ENCODE results near the gene DBH. TPM values are rescaled to one million over a fixed set of nuclear protein-coding genes. Genes with fewer than 3 reads are reported as not detected.

Gene DBH
- total and polyA plus RNA-seq, 10 of the 15 experiments (the other 5 are each of a cell fraction or from before 2014, with no cell fraction given): not detected

- H3K36me3 ChIP-seq (ENCODE audit: control insufficient read depth in 2 of 2, insufficient read depth in 2 of 2, low read length in 1 of 2): no peaks in the 10 kb centered on the region
- H2AFZ ChIP-seq (ENCODE audit: control insufficient read depth, low read depth, low read length): no peak overlapping the region
- H3K9me3 ChIP-seq (replicated peaks; ENCODE audit: control insufficient read depth, insufficient read depth, low read length): no peaks in the 10 kb centered on the region; the same call in 2 of the 3 replicates
- RAD21 ChIA-PET (ENCODE audit: unreplicated experiment): no interaction called here
- POLR2A ChIA-PET: no interaction called here
- H3K4me3 ChIP-seq: no peak overlapping the region
- no peak overlapping the region for H3K9ac ChIP-seq (ENCODE audit: control insufficient read depth, insufficient read depth, low read length)
- H4K20me1 ChIP-seq (ENCODE audit: control insufficient read depth, insufficient read depth): no peaks in the 10 kb centered on the region
- H3K4me2 ChIP-seq (ENCODE audit: control insufficient read depth, insufficient read depth): no peak overlapping the region
- WGBS (ENCODE audit: insufficient coverage, insufficient replicate concordance, low lambda C conversion rate, missing lambda C conversion rate): 33% methylated on average over 17 of the region's 17 CpGs
- CTCF ChIA-PET: interaction anchor here (1.4 to 1.6 kb wide), 2 partner anchors 10 to 402 kb away, joined by 3 read pairs; no protein-coding TSS in a partner anchor
- peaks cover 0 to 3% of the 10 kb centered on the region in 2 experiments; a peak in 1 of 4 replicates for H3K27me3 ChIP-seq (replicated peaks in 1 of 2; ENCODE audit: control insufficient read depth in 2 of 2, insufficient read depth in 2 of 2, low read length in 1 of 2)
- FAIRE-seq (no peak), DNase-seq (ENCODE audit: low read depth, low spot score) (no peak), ATAC-seq (no peak)
- no peaks in the 10 kb centered on the region for H3K4me1 ChIP-seq (ENCODE audit: control insufficient read depth, insufficient read depth, low read length)
- H3K79me2 ChIP-seq (ENCODE audit: control insufficient read depth, insufficient read depth, low read length): no peaks in the 10 kb centered on the region
- TF ChIP-seq IRF5 (IDR thresholded peaks at IDR 0.05; ENCODE audit: borderline replicate concordance): no peak
- in situ Hi-C loops (cut with MboI): no loop called here
- SMC1A ChIA-PET (ENCODE audit: uncharacterized antibody, unreplicated experiment): no interaction called here
- intact Hi-C loops (cut with micrococcal nuclease; ENCODE audit: unreplicated experiment): no loop called here
- BruUV-seq (replicated peaks): no TSS peak
- no peak overlapping the region for H3K27ac ChIP-seq (ENCODE audit: control insufficient read depth, insufficient read depth)
Measured at GRCh38 chr9:133591116-133591910, 44.9 kb upstream of the DBH start.

GRCh38 chr9:133591985-133592384 is 44.2 kb upstream of the DBH start:
- Histone ChIP-seq H3K4me2 (ENCODE audit: control insufficient read depth, insufficient read depth) (no peak overlapping the region), H3K4me3 (no peak overlapping the region), H4K20me1 (ENCODE audit: control insufficient read depth, insufficient read depth) (no peaks in the 10 kb centered on the region), H3K4me1 (ENCODE audit: control insufficient read depth, insufficient read depth, low read length) (no peaks in the 10 kb centered on the region), H3K79me2 (ENCODE audit: control insufficient read depth, insufficient read depth, low read length) (no peaks in the 10 kb centered on the region), H3K27me3 (replicated peaks in 1 of 2; ENCODE audit: control insufficient read depth in 2 of 2, insufficient read depth in 2 of 2, low read length in 1 of 2) (no peaks in the 10 kb centered on the region), H3K36me3 (ENCODE audit: control insufficient read depth in 2 of 2, insufficient read depth in 2 of 2, low read length in 1 of 2) (no peaks in the 10 kb centered on the region), H2AFZ (ENCODE audit: control insufficient read depth, low read depth, low read length) (no peak overlapping the region), H3K27ac (ENCODE audit: control insufficient read depth, insufficient read depth) (no peak overlapping the region), H3K9ac (ENCODE audit: control insufficient read depth, insufficient read depth, low read length) (no peak overlapping the region), H3K9me3 (replicated peaks; ENCODE audit: control insufficient read depth, insufficient read depth, low read length) (no peaks in the 10 kb centered on the region; the same call in 1 of the 3 replicates)
- RAD21 ChIA-PET (ENCODE audit: unreplicated experiment): no interaction called here
- CTCF ChIA-PET: interaction anchor here (0.9 to 1.6 kb wide), 3 partner anchors 9 to 402 kb away, joined by 3 read pairs; no protein-coding TSS in a partner anchor
- no peak for DNase-seq (ENCODE audit: low read depth, low spot score)
- ATAC-seq: no peak
- POLR2A ChIA-PET: no interaction called here
- no peak for FAIRE-seq
- in situ Hi-C loops (cut with MboI) (no loop called here), intact Hi-C loops (cut with micrococcal nuclease; ENCODE audit: unreplicated experiment) (no loop called here)
- SMC1A ChIA-PET (ENCODE audit: uncharacterized antibody, unreplicated experiment): no interaction called here
- no TSS peak for BruUV-seq (replicated peaks)
- 30% methylated on average over 10 of the region's 10 CpGs for WGBS (ENCODE audit: insufficient coverage, insufficient replicate concordance, low lambda C conversion rate, missing lambda C conversion rate)
- TF ChIP-seq POLR2AphosphoS2 (IDR thresholded peaks at IDR 0.05; ENCODE audit: low read depth, low read length): no peak
- no peak for TF ChIP-seq KAT2A (conservative IDR thresholded peaks at IDR 0.05; ENCODE audit: control insufficient read depth, low read depth, low read length)
- TF ChIP-seq JUND (IDR thresholded peaks at IDR 0.05; ENCODE audit: low read depth, low read length): no peak
- no peak for TF ChIP-seq ZNF274 (IDR thresholded peaks at IDR 0.05; ENCODE audit: insufficient read depth, insufficient read length)
- no peak for TF ChIP-seq POLR2AphosphoS5 (IDR thresholded peaks at IDR 0.05; ENCODE audit: low read length)
- TF ChIP-seq ATF7 (IDR thresholded peaks at IDR 0.05; ENCODE audit: low read depth): no peak
- TF ChIP-seq SRF (IDR thresholded peaks at IDR 0.05; ENCODE audit: low read depth in 2 of 2, low read length in 2 of 2): no peak
- TF ChIP-seq ZBTB4 (CRISPR knock-in tag; IDR thresholded peaks at IDR 0.05): no peak
- no peak for TF ChIP-seq IRF4 (IDR thresholded peaks at IDR 0.05; ENCODE audit: low read depth, low read length)
- TF ChIP-seq ESRRA (IDR thresholded peaks at IDR 0.05; ENCODE audit: low read length): no peak
- TF ChIP-seq LARP7 (IDR thresholded peaks at IDR 0.05): no peak
- TF ChIP-seq ETV6 (conservative IDR thresholded peaks at IDR 0.05 in 1 of 2, IDR thresholded peaks at IDR 0.05 in 1 of 2; ENCODE audit: borderline replicate concordance in 1 of 2, low read depth in 1 of 2): no peak
